B cell (primary cell): ENCODE data around the gene CETN3. TPM values are rescaled to one million over a fixed set of nuclear protein-coding genes. Genes with fewer than 3 reads are reported as not detected.

Source experiments
- ATAC-seq: fragments of 200-7000 bp; cut with Tn5 transposase; one replicate; pipeline ENCODE4 v1.10.0; 2021; ENCODE audit warnings: low read depth, mild to moderate bottlenecking, moderate number of reproducible peaks, moderate library complexity
- CTCF ChIA-PET: fragments of 350-600 bp; sonication (Branson Sonifier 250); formaldehyde crosslinking; loops from one replicate; lab custom pipeline; 2021; ENCODE audit warnings: antibody characterized with exemption, inconsistent platforms; lab: Charles Lee
- POLR2A ChIA-PET: fragments of 350-600 bp; sonication (Branson Sonifier 250); formaldehyde crosslinking; loops from one replicate; lab custom pipeline; 2021; ENCODE audit warnings: antibody characterized with exemption; lab: Charles Lee
- DNase-seq: peaks from one replicate; pipeline ENCODE4 v3.0.0; 2013
- H2AFZ ChIP-seq: 2 replicates; pipeline ENCODE4 v1.6.1; 2012; ENCODE audit warnings: mild to moderate bottlenecking, low read depth, low read length; ENCODE audit not compliant: insufficient read depth, poor library complexity, severe bottlenecking
- H3K27ac ChIP-seq, 2 donors: 1 replicate in 1 of 2; 2 replicates in 1 of 2; pipeline ENCODE4 v1.5.1; 2012 to 2013; ENCODE audit warnings: low read length in 2 of 2, mild to moderate bottlenecking in 2 of 2, moderate library complexity in 1 of 2
- H3K27me3 ChIP-seq, 4 experiments: fragments of 200-600 bp in 1 of 4; sonication (generic) in 1 of 4; replicated peaks in 1 of 4; 1 replicate in 2 of 4; 2 replicates in 2 of 4; pipeline versions ENCODE4 v1.6.1 to v1.7.0; 2013 to 2016; ENCODE audit warnings: low read length in 3 of 4, mild to moderate bottlenecking in 2 of 4, mixed read lengths in 1 of 4, moderate library complexity in 1 of 4; ENCODE audit not compliant: insufficient read depth in 4 of 4, control insufficient read depth in 3 of 4; ENCODE audit errors: control extremely low read depth in 1 of 4
- H3K36me3 ChIP-seq, 2 experiments: replicated peaks in 1 of 2; 1 replicate in 1 of 2; 2 replicates in 1 of 2; pipeline versions ENCODE4 v1.6.1 to v1.7.1; 2013; ENCODE audit warnings: low read length in 1 of 2; ENCODE audit not compliant: insufficient read depth in 2 of 2, control insufficient read depth in 1 of 2; ENCODE audit errors: control extremely low read depth in 1 of 2, extremely low read depth in 1 of 2
- H3K4me1 ChIP-seq, 2 donors: fragments of 200-600 bp in 1 of 2; sonication (generic) in 1 of 2; 1 replicate in 1 of 2; 2 replicates in 1 of 2; pipeline versions ENCODE4 v1.5.1 to v1.6.1; 2013 to 2017; ENCODE audit warnings: low read length in 2 of 2; ENCODE audit not compliant: control insufficient read depth in 2 of 2, insufficient read depth in 2 of 2
- H3K4me2 ChIP-seq: replicated peaks from 2 replicates; pipeline ENCODE3; 2012; ENCODE audit warnings: mild to moderate bottlenecking, low read depth, low read length; ENCODE audit not compliant: poor library complexity, severe bottlenecking
- H3K4me3 ChIP-seq, 5 experiments: fragments of 200-600 bp in 1 of 5; sonication (generic) in 1 of 5; 1 replicate in 3 of 5; 2 replicates in 2 of 5; pipeline versions ENCODE4 v1.5.1 to v1.7.0; 2011 to 2016; ENCODE audit warnings: low read length in 4 of 5, mild to moderate bottlenecking in 4 of 5, low read depth in 2 of 5, control low read depth in 1 of 5, moderate library complexity in 1 of 5; ENCODE audit not compliant: insufficient read depth in 1 of 5; ENCODE audit errors: control extremely low read depth in 1 of 5, extremely low read depth in 1 of 5
- H3K79me2 ChIP-seq: fragments of 200-600 bp; sonication (generic); one replicate; pipeline ENCODE4 v1.6.0; 2016; ENCODE audit warnings: low read length; ENCODE audit not compliant: control insufficient read depth, insufficient read depth
- H3K9ac ChIP-seq: fragments of 200-600 bp; sonication (generic); 2 replicates; pipeline ENCODE4 v1.6.1; 2017; ENCODE audit warnings: mild to moderate bottlenecking, low read length, moderate library complexity
- H3K9me3 ChIP-seq, 3 donors: one replicate each; pipeline versions ENCODE4 v1.6.1 to v1.7.1; 2013; ENCODE audit warnings: low read length in 2 of 3; ENCODE audit not compliant: control insufficient read depth in 2 of 3, insufficient read depth in 1 of 3; ENCODE audit errors: control extremely low read depth in 1 of 3
- H4K20me1 ChIP-seq: 2 replicates; pipeline ENCODE4 v1.6.0; 2012; ENCODE audit warnings: mild to moderate bottlenecking, low read length; ENCODE audit not compliant: insufficient read depth, control insufficient read depth, poor library complexity, severe bottlenecking
- H3K27ac Mint-ChIP-seq: one replicate; pipeline ENCODE4 v1.8.0; 2021; ENCODE audit warnings: mixed read lengths
- H3K27me3 Mint-ChIP-seq: one replicate; pipeline ENCODE4 v1.8.0; 2021; ENCODE audit warnings: mixed read lengths
- H3K4me1 Mint-ChIP-seq: one replicate; pipeline ENCODE4 v1.8.0; 2021; ENCODE audit warnings: mixed read lengths
- H3K4me3 Mint-ChIP-seq: one replicate; pipeline ENCODE4 v1.8.0; 2021; ENCODE audit warnings: mixed read lengths
- H3K9me3 Mint-ChIP-seq: one replicate; pipeline ENCODE4 v1.8.0; 2022; ENCODE audit warnings: mixed read lengths; ENCODE audit not compliant: insufficient read depth
- CTCF ChIP-seq: fragments of 200-600 bp; IDR thresholded peaks from one replicate; pipeline ENCODE4 v1.8.0; 2022; ENCODE audit warnings: antibody characterized with exemption, mild to moderate bottlenecking
- EZH2 ChIP-seq: IDR thresholded peaks from 2 replicates; pipeline ENCODE4 v1.6.1; 2012; ENCODE audit warnings: borderline replicate concordance, low read depth, mild to moderate bottlenecking, moderate library complexity, low read length; ENCODE audit not compliant: insufficient read depth, poor library complexity, severe bottlenecking
- WGBS: methylation state at CpG from one replicate; pipeline ENCODE4 v1.1.5; 2013; ENCODE audit warnings: missing lambda C conversion rate; ENCODE audit not compliant: insufficient coverage; 5-methylcytosine and 5-hydroxymethylcytosine counted together
- intact Hi-C: fragments of 100-400 bp; cut with micrococcal nuclease; formaldehyde crosslinking; loops from one replicate; pipeline ENCODE4 v1.10.0; 2022
- polyA plus RNA-seq: library from polyadenylated mRNA; depleted of rRNA; stranded (reverse); fragments of >200 nt; gene quantifications from 2 replicates; pipeline ENCODE4 v1.2.3, GENCODE V29; 2012
- total RNA-seq, 2 donors: library from RNA; stranded (reverse); fragments of 120-200 nt in 1 of 2; gene quantifications; 1 replicate in 1 of 2; 2 replicates in 1 of 2; pipeline versions ENCODE4 v1.2.3 to v1.2.4, GENCODE V29; 2013 to 2022

CETN3 gene
- total and polyA plus RNA-seq, 2 donors (not counting 1 experiment from before 2014, with no cell fraction given) = 1.5 to 18.0 TPM

- no peak overlapping the region for H3K4me3 ChIP-seq
- CTCF ChIA-PET = no interaction called here
Observed at GRCh38 chr5:90353254-90353653, 56.3 kb downstream of the CETN3 start.

GRCh38 chr5:90351101-90351500, 58.5 kb downstream of the CETN3 start:
- DNase-seq (no peak), ATAC-seq (no peak)
- WGBS = 96% methylated on average over 3 of the region's 3 CpGs
- CTCF ChIA-PET = no interaction called here
- Histone ChIP-seq H3K9me3 (peaks cover 0 to 2% (median 0%) of the 10 kb centered on the region in 3 donors), H3K36me3 (no peaks in the 10 kb centered on the region), H3K4me1 (no peaks in the 10 kb centered on the region), H3K27me3 (no peaks in the 10 kb centered on the region), H4K20me1 (no peaks in the 10 kb centered on the region), H3K27ac (no peak overlapping the region), H3K79me2 (no peaks in the 10 kb centered on the region), H2AFZ (no peak overlapping the region), H3K4me2 (no peak overlapping the region), H3K9ac (no peak overlapping the region), H3K4me3 (no peak overlapping the region)
- intact Hi-C loops = no loop called here
- no peak overlapping the region for H3K27ac Mint-ChIP-seq
- POLR2A ChIA-PET = no interaction called here
- no peak for TF ChIP-seq CTCF
- no peak for TF ChIP-seq EZH2
- H3K27me3 Mint-ChIP-seq = peaks cover 15% of the 10 kb centered on the region
- H3K4me3 Mint-ChIP-seq = no peak overlapping the region
- no peaks in the 10 kb centered on the region for H3K9me3 Mint-ChIP-seq
- H3K4me1 Mint-ChIP-seq = no peaks in the 10 kb centered on the region

More at GRCh38 chr5:90353254-90353653, 56.3 kb downstream of the CETN3 start:
- H3K79me2 ChIP-seq = no peaks in the 10 kb centered on the region
- Mint-ChIP-seq H3K27ac (no peak overlapping the region), H3K9me3 (no peaks in the 10 kb centered on the region), H3K4me3 (no peak overlapping the region), H3K4me1 (no peaks in the 10 kb centered on the region), H3K27me3 (peaks cover 11% of the 10 kb centered on the region)
- H2AFZ ChIP-seq = no peak overlapping the region
- DNase-seq (no peak), ATAC-seq (no peak)
- no peak overlapping the region for H3K9ac ChIP-seq
- peaks cover 0 to 2% (median 0%) of the 10 kb centered on the region in 3 donors for H3K9me3 ChIP-seq
- no peak overlapping the region for H3K4me2 ChIP-seq
- intact Hi-C loops = no loop called here
- no peak overlapping the region for H3K27ac ChIP-seq
- no peaks in the 10 kb centered on the region for H3K4me1 ChIP-seq
- WGBS = 96% methylated on average over 2 of the region's 3 CpGs
- TF ChIP-seq EZH2 (no peak), CTCF (no peak)
- H3K36me3 ChIP-seq = no peaks in the 10 kb centered on the region
- H4K20me1 ChIP-seq = no peaks in the 10 kb centered on the region
- H3K27me3 ChIP-seq = no peaks in the 10 kb centered on the region
- POLR2A ChIA-PET = no interaction called here
